ENCODE data around the gene CDH22.

The CDH22 gene, protein sequence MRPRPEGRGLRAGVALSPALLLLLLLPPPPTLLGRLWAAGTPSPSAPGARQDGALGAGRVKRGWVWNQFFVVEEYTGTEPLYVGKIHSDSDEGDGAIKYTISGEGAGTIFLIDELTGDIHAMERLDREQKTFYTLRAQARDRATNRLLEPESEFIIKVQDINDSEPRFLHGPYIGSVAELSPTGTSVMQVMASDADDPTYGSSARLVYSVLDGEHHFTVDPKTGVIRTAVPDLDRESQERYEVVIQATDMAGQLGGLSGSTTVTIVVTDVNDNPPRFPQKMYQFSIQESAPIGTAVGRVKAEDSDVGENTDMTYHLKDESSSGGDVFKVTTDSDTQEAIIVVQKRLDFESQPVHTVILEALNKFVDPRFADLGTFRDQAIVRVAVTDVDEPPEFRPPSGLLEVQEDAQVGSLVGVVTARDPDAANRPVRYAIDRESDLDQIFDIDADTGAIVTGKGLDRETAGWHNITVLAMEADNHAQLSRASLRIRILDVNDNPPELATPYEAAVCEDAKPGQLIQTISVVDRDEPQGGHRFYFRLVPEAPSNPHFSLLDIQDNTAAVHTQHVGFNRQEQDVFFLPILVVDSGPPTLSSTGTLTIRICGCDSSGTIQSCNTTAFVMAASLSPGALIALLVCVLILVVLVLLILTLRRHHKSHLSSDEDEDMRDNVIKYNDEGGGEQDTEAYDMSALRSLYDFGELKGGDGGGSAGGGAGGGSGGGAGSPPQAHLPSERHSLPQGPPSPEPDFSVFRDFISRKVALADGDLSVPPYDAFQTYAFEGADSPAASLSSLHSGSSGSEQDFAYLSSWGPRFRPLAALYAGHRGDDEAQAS

DNA sequence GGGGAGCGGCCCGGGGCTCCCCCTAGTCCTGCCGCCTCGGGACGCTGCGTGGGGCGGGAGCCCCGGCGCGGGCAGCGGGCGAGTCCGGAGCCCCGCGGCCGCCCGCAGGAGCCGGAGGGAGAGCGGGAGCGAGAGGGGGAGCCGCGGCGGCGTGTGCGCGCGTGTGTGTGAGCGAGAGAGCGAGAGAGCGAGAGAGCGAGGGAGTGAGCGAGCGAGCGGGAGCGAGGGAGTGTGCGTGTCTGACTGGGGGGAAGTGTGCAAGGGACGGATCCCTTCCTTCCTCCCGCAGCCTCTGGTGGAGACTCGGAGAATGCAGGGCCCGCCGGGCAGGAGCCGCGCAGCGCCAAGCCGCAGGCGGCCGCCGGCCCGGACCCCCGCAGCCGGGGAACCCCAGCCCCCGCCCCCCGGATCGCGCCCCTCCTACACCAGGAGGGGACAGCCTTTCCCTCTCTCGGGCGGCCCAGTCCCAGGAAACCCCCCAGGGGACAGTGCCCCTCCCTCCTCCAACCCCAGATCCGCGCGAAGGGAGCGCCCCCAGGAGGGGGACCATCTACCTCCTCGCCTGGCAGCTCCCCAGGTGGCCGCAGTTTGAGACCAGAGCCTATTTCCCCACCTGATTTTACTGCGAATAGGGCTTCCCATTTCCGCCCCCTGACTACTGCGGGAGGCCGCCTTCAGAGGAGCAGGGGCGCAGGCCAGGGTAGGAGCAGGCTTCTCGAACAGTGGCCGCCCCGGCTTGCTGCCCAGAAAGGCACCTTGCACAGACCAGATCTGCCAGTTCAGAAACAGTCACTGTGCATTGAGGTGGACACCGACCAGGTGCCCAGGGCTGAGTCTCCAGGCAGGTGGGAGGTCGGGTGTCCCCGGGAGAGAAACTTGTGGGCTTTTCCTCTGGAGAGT is at the start of gene CDH22:
TSS of gene CDH22 (minus strand) at position 241 of the 900 bp plus-strand sequence. CDS start 57,204 bp downstream, outside the sequence.
- H3K27ac ChIP-seq, result peak within 1 kb of the TSS; percentile 50; the same call in 1 of the 2 replicates
- TF ChIP-seq, protein P1, sequence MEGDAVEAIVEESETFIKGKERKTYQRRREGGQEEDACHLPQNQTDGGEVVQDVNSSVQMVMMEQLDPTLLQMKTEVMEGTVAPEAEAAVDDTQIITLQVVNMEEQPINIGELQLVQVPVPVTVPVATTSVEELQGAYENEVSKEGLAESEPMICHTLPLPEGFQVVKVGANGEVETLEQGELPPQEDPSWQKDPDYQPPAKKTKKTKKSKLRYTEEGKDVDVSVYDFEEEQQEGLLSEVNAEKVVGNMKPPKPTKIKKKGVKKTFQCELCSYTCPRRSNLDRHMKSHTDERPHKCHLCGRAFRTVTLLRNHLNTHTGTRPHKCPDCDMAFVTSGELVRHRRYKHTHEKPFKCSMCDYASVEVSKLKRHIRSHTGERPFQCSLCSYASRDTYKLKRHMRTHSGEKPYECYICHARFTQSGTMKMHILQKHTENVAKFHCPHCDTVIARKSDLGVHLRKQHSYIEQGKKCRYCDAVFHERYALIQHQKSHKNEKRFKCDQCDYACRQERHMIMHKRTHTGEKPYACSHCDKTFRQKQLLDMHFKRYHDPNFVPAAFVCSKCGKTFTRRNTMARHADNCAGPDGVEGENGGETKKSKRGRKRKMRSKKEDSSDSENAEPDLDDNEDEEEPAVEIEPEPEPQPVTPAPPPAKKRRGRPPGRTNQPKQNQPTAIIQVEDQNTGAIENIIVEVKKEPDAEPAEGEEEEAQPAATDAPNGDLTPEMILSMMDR (conservative IDR thresholded peaks at IDR 0.05), result peak; percentile 83

GRCh38 chr20:46357030-46357514 is 48.8 kb upstream of the CDH22 start:
- TF ChIP-seq, protein P1 (conservative IDR thresholded peaks at IDR 0.05), result no peak
- H3K27ac ChIP-seq, result peak overlapping the region; percentile 16; the same call in 1 of the 2 replicates

GRCh38 chr20:46356195-46357029 is 48.1 kb upstream of the CDH22 start:
- H3K27ac ChIP-seq, result peak overlapping the region; percentile 16; the same call in 1 of the 2 replicates
- TF ChIP-seq, protein P1 (conservative IDR thresholded peaks at IDR 0.05), result no peak

DNA sequence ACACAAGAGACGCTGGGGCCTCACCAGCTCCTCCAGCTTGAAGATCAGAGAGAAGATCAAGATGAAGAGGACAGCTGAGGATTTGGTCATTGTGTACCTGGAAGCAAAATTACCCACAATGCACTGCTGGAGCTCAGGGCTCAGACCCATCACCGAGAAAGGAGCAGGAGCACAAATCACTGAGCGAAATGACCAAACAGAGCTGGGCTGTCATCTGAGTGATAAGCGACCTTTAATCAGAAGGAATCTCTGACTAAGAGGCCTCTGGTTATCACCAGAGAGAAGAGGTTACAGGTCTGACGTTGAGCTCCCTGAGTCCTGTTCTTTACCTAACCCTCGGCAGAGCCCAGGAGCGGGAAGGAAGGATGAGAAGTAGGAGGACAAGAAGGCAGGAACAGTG is 47.5 kb upstream of the CDH22 start:
- TF ChIP-seq, protein P1 (conservative IDR thresholded peaks at IDR 0.05), result no peak
- peak overlapping the region; percentile 16; the same call in 1 of the 2 replicates for H3K27ac ChIP-seq

DNA sequence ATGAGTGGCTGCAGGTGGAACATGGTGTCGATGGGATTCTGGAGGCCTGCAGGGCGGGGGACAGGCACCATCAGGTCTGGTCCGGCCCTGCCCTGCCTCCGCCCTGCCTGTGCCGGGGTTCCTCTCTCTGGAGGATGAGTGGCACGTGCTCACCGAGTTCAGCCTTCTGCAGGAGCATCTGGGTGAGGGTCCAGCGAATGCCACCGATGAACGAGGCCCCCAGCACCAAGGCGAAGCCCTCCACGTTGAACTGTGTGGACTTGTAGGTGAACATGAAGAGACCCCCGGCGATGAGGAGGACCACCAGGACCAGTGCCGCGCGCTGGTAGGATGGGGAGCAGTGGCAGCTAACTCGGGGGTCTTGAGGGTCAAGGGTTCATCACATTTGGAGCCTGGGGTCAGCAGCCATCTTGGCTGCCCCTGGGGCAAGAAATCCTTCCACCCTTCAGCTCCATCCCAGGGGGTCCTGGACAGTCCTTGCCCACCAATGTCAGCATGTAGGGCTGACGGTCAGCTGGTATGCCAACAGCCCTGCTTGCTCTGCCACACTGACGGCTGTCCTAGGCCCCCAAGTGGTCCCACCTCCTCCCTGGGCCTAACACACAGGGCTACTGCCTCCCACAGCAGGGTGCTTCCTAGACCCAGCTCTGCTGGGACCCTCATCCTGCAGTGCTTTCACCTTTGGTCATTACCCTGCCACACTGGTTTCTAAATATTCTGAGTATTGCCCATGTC is 46.8 kb upstream of the CDH22 start:
- TF ChIP-seq, protein P1 (conservative IDR thresholded peaks at IDR 0.05), result no peak
- no peak overlapping the region for H3K27ac ChIP-seq

- TF ChIP-seq, protein P1 (conservative IDR thresholded peaks at IDR 0.05), result no peak
- H3K27ac ChIP-seq, result no peak overlapping the region
These were observed 45.9 kb upstream of the CDH22 start for GRCh38 chr20:46354207-46354555.

All from VCaP (cell line).